Umbilical cord (tissue), 2 donors: ENCODE data around the gene LDLRAD1. TPM values are rescaled to one million over a fixed set of nuclear protein-coding genes. Genes with fewer than 3 reads are reported as not detected.
"Not testable (repeated sequence)": the region's sequence is repeated elsewhere in the genome, so short reads cannot be mapped to it uniquely, and the experiment has no call there.

ENCODE experiments used
- DNase-seq: peaks from one replicate; pipeline ENCODE4 v3.0.0-alpha.2; 2015; ENCODE audit warnings: low spot score
- total RNA-seq: library from RNA; depleted of rRNA; stranded (reverse); fragments of >200 nt; gene quantifications from one replicate; pipeline ENCODE4 v1.2.3, GENCODE V29; 2014; ENCODE audit warnings: low replicate concordance; ENCODE audit not compliant: insufficient read depth

Gene LDLRAD1
- total RNA-seq, 1 donor from 2014 or later, result 0.72 TPM

DNA sequence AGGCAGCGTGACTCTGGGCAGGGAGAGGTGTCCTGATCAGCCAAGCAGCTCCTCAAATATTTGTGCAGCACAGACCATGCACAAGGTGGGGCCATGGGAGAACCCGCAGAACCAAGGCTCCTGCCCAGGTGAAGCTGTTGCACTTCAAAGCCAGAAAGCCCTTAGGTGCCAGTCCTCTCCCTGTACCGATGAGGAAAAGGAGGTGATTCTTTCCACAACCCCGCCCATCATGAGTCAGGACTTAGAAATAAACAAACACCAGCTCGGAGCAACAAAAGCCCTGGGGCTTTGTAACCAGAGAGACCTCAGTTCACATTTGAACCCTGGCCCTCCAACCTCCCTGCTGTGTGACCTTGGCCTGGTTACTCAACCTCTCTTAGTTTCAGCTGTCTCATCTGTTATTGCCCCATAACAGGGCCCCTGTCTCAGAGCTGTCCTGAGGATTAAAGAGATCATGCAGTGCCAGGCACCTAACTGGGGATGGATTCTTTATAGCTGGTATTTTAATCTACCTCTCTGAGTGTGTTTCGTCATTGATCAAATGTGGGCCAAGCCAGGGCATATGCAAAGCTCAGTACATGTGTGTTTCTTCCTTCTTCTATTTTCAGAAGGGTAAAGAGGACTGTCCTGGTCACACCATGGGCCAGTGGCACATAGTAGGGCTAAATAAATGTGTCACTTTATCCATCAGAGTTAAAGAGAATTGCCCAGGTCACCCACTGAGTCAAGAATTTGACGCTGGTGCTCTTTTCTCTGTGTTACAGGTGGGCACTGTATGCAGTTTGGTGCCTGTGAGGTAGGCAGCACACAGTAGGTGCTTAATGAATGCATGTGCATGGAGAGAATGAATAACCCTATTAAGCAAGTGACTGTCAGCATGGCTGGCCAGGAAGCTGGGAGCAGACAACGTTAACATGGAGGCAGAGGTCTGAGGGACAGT, 1.4 kb downstream of the LDLRAD1 start:
- DNase-seq, result no peak

DNA sequence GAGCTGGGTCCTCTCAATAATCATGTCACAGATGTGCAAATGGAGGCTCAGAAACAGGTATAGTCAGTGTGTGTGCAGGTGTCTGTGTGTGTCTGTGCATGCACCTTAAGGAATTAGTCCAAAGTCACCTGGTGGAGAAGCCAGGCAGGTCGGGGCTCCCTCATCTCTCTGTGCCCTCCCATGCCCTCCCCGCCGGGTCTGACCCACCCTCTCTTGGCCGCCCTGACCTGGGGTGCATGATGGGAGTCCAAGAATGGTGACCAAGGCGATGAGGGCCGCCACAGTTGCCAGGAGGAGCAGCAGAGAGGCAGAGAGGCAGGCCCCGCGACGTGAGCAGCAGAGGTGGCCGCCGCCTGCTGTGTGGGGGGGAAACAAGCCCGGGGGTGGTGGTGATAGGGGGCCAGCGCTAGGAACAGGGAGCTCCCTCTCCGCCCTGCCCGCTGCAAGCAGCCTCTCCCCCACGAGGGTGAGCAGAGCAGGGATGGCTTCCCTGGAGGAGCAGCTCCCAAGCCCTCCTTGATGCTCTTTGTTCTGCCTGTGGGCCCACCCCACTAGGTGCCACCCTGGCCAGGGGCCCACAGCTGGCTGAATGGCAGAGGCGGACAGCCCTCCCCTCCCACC, 3.9 kb downstream of the LDLRAD1 start:
- no peak for DNase-seq

DNA sequence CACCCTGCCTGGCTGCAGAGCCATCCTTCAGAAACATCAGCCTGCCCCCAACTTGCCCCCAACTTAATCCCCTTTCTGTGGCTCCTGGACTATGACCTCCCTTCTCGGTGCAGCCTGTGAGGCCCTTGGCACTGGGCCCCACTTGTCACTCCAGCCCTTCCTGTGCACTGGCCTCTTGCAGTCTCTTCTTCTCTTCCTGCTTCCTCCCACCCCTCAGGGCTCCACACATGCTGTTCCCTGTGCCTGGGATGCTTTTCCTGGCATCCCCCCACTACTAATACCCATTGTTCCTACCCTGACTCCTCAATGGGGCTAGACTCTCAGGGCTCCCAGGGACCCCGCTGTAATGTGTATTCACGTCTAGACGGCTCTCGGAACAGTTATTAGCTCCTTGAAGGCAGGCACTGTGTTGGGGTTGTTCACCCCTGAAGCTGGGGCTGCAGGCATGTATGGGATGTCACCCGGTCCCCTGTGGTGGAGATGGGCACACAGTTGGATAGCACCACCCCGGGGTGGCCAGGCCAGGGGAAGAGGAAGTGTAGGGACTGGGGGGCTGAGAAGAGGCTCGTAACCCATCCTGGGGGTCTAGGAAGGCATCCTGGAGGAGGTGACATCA, 4.5 kb downstream of the LDLRAD1 start:
- DNase-seq, result no peak

DNA sequence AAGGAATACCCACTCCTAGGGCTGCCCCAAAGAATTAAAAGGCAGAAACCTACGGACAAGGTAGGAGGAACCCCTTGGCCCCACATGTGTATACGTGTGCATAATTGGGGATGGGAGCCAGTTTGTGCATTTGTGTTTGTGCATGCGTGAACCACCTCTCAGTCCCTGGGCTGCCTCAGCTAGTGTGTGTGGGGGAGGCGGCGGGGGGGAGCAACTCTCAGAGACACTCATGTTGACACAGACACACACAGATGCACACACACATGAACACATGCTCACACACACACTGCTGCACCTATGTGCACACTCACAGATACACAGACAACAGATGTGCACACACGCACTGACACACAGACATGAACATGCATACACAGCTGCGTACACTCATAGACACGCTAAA, 5.1 kb downstream of the LDLRAD1 start:
- DNase-seq, result no peak

DNA sequence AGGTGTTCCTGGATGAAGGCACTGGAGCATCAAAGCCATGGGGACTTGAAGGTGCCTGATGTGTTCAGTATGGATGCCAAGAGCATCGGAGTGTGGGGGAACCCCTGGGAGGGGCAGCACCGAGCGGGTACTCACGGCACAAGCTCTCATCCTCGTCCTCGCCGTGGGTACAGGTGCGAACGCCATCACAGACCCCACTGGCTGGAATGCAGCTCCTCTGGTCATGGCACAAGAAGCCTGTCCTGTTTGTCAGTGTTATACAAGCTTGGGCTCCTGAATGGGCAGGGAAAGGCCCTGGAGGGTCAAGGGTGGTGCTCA, 6.0 kb downstream of the LDLRAD1 start:
- no peak for DNase-seq

DNA sequence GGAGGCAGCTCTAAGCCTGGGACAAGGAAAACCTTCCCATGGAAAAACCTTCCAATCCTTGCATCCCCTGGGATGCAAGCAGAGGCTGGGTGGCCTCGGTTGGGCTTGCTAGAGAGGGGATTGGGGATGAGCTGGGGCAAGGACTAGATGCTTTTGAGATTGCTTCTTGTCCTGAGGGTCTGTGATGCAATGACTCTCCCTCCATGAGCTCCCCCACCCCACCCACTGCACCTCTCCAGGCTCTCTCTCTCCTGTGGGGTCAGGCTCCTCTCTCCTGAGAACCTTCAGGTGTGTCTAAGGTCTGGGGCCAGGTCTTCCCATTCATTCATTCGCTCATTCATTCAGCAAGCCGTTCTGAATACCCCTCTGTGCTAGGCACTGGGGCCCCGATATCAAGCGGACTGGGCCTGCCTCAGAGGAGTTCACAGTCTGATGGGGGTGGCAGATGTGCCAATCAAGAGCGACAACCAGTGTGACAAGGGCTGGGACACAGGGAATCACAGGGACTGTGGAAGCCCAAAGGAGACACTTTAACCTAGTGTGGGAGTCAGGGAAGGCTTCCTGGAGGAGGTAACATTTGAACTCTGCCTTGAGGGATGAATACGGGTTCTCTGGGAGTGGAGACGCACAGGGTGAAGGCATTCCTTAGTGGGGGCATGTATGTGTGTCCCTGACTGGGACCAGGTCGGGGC, 6.5 kb downstream of the LDLRAD1 start:
- no peak for DNase-seq

DNA sequence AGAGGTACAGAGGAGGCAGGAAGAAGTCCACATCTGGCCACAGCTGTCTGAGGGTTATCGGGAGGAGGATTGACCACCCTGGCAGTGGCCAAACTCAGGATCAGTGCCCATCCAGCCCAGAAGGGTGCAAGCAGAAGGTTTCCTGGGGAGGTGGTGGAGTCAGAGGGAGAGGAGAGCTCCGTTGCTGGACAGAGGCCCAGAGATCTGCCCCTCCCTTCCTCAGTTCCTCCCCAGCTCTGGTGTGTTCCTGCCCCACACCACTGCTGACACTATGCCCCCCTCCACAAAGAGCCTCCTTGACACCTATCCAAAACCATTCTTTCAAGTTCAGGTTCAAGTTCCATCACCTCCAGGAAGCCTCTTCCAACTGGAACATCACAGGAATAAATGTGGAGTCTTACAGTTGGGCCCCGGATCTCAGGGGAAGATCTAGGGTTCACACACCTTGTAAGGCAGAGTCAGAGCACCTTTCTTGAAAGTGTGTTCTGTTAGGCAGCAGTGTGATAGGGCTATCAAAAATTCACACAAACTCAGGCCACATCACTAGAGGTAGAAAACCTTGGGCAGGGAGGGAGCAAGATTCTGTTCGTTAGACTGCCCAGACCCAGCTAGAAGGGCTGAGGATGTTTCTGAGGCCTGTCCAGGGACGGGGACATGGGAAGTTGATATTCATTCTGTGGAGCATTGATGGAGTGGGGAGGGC, 7.4 kb downstream of the LDLRAD1 start:
- DNase-seq, result no peak

DNA sequence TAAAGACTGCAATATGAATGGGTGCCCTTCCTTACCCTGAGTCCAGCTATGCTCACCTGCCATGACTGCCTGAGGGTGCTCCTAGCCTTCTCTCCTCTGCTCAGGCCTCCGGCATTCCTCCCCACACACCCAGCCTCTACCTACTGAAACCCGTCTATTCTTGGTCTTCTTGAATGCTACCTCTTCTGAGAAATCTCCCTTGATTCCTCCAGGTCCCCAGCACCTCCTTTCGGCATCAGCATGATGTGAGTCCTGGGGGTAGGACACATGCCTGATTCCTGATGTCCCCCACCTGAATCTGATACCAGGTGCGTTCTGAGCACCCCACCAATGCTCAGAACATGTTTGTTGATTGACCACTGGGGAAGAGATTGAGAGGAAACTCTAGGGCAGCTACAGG, 8.6 kb downstream of the LDLRAD1 start:
- DNase-seq, result no peak

DNA sequence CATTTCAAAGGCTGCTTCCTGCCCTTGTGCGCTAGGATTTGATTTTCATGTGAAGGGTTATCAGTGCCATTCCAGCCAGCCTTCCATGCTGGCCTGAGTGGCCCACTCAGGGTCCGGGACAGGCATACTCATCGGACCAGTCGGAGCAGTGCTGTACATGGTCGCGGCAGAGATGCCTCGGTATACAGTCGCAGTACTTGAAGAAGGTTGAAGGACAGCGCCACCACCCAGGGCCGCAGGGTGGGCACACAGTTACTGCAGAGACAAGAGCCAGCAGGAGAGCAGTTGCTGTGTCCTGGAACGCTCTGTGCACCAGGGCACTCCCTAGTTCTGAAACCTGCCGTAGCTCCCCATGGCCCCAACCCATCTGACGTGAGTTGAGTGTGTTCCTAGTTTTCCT, 9.1 kb downstream of the LDLRAD1 start:
- no peak for DNase-seq

DNA sequence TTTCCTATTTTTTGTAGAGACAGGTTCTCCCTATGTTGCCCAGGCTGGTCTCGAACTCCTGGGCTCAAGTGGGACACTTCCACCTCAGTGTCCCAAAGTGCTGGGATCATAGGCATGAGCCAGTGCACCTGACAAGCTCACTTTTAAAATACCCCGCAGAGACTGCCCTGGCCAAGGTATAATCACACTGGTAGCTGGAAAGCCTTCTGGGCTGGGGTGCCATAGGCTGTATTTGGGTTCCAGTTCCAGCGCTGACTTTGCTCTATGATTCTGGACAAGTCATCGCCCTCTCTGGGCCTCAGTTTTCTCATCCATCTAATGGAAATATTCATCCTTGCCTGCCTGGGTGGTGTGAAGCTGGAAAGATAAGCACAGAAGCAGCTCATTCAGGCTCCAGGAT, 10.4 kb downstream of the LDLRAD1 start:
- no peak for DNase-seq

DNA sequence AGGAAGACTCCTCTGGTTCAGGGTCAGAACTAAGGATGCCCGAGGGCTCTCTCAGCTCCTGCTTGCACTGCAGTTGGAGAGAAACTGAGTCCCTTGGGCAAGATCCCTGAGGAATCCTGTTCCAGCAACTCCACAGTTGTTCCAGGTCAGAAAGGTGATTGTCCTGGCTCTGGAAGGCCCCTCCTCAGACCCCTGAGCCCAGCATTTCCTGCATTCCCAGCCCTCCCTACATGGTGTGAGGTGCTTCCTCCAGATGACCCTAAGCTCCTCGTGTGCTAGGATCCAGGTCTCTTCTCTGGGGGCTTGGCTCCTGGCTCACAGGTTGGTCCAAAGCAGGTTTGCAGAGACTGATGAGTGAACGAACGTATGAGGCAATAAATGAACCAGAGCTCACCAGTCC, 11.5 kb downstream of the LDLRAD1 start:
- DNase-seq, result no peak

DNA sequence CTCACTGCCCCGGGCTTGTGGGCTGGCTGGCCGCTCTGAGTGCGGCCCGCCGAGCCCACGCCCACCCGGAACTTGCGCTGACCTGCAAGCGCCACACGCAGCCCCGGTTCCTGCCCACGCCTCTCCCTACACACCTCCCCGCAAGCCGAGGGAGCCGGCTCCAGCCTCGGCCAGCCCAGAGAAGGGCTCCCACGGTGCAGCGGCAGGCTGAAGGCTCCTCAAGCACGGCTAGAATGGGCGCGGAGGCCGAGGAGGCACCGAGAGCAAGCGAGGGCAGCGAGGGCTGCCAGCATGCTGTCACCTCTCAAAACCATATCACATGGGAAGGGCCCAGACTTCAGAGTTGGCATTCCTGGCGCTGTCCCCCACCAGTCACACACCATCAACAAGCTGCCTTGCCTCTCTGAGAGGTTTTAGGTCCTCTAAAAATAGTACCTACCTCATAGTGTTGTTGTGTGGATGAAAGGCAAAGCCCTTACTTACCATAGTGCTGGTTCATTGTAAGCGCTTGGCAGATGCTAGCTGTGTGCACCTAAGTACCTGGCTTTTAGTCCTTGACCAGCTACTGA, 13.4 kb downstream of the LDLRAD1 start:
- no peak for DNase-seq

DNA sequence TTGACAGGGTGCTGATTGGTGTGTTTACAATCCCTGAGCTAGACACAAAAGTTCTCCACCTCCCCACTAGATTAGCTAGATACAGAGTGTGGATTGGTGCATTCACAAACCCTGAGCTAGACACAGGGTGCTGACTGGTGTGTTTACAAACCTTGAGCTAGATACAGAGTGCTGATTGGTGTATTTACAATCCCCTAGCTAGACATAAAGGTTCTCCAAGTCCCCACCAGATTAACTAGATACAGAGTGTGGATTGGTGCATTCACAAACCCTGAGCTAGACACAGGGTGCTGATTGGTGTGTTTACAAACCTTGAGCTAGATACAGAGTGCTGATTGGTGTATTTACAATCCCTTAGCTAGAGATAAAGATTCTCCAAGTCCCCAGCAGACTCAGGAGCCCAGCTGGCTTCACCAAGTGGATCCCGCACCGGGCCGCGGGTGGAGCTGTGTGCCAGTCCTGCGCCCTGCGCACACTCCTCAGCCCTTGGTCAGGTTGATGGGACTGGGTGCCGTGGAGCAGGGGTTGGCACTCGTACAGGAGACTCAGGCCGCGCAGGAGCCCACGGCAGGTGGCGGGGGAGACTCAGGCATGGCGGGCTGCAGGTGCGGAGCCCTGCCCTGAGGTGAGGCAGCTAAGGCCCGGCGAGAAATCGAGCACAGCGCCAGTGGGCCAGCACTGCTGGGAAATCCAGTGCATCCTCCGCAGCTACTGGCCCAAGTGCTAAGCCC, 14.1 kb downstream of the LDLRAD1 start:
- DNase-seq, result not testable (repeated sequence)

DNA sequence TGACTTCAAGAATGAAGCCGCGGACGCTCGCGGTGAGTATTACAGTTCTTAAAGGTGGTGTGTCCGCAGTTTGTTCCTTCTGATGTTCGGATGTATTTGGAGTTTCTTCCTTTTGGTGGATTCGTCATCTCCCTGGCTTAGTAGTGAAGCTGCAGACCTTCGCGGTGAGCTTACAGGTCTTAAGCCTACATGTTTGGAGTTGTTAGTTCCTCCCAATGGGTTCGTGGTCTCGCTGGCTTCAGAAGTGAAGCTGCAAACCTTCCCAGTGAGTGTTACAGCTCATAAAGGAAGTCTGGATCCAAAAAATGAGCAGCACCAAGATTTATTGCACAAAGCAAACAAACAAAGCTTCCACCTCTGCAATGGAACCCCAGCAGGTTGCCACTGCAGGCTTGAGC, 14.7 kb downstream of the LDLRAD1 start:
- no peak for DNase-seq

DNA sequence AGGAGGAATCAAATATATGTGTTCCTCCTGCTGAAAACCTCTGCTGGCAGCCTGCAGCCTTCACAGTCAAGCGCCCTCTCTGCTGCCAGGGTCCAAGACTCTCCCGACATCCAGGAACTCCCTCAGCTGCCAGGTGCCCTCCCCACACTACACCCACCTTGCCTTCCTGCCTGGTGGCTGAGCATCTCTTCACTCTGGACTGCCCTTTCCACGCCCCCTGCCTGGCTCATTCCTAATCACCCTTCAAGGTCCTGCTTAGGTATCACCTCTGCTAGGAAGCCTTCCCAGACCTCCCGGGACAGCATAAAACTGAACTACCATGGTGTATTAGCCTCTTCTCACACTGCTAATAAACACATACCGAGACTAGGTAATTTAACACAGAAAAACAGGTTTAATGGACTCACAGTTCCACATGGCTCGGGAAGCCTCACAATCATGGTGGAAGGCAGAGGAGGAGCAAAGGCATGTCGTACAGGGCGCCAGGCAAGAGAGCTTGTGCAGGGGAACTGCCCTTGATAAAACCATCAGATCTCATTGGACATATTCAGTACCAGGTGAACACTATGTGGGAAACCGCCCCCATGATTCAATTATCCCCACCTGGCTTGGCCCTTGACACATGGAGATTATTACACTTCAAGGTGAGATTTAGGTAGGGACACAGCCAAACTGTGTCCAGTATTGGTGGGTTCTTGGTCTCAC, 15.3 kb downstream of the LDLRAD1 start:
- DNase-seq, result no peak

DNA sequence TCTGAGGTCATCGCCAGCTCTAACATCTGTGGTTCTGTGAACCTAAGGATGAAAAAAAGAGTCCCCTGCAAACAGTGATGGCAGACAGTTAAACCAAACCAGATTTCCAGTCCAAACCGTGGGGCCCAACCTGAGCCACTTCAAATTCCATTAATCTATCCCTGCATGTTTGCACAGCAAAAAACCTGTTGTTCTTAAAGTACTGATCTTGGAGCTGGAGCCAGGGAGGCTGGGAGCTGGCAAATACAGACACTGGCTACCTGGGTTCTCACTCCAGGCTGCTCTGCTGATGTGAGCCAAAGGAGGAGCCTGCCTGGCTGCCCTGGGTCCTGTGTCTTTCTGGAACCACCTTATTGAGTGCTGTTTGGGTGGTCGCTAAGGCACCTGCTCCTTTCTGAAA, 16.4 kb downstream of the LDLRAD1 start:
- DNase-seq, result no peak

DNA sequence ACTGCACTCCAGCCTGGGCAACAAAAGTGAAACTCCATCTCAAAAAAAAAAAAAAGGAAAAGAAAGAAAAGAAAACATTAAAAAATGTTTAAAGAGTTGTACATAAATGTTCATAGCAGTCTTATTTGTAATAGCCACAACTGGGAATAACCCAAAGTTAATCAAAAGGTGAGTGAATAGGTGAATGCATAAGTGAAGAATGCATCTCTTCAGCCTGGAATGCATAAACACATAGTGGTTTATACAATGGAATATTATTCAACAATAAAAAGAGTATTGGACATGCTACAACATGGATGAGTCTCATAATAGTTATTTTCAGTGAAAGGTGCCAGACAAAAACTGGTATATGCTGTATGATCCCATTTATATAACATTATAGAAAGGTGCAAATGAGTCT, 18.1 kb downstream of the LDLRAD1 start:
- DNase-seq, result no peak

DNA sequence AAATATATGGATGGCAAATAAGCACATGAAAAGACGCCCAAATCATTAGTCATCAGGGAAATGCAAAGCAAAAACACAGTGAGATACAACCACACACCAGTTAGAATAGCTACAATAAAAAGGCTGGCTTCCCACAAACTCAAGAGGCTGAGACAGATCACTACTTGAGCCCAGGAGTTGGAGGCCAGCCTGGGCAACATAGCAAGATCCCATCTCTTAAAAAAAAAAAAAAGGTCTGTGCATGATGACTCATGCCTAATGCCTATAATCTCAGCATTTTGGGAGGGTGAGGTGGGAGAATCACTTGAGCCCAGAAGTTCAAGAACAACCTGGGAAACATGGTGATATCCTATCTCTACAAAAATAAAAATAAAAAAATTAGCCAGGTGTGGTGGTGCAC, 19.8 kb downstream of the LDLRAD1 start:
- no peak for DNase-seq

DNA sequence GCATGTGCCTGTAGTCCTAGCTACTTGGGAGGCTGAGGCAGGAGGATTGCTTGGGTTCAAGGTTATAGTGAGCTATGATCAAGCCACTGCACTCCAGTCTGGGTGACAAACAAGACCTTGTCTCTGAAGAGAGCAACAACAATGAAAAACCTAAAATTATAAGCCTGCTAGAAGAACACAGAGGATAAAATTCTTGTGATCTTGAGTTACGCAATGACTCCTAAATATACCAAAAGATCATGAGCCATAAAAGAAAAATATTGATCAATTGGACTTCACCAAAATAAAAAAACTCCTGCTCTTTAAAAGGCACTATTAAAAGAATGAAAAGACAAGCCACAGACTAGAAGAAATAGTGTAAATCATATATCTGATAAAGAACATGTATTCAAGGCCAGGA, 22.3 kb downstream of the LDLRAD1 start:
- no peak for DNase-seq

DNA sequence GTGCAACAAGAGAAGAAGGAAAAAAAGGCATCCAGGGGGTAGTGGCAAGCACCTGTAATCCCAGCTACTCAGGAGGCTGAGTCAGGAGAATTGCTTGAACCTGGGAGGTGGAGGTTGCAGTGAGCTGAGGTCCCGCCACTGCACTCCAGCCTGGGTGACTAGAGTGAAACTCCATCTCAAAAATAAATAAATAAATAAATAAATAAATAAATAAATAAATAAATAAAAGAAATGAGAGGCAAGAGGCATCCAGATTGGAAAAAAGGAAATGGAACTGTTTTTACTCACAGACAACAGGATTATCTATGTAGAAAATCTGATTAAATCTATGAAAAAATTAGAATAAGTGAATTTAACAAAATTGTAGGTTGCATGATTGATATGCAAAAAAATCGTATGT, 23.5 kb downstream of the LDLRAD1 start:
- not testable (repeated sequence) for DNase-seq
